ENCODE measurements around the gene GYG1.

GRCh38 chr3:149023951-149024350 lies 32.6 kb downstream of the GYG1 start:
- TF ChIP-seq, protein P1, sequence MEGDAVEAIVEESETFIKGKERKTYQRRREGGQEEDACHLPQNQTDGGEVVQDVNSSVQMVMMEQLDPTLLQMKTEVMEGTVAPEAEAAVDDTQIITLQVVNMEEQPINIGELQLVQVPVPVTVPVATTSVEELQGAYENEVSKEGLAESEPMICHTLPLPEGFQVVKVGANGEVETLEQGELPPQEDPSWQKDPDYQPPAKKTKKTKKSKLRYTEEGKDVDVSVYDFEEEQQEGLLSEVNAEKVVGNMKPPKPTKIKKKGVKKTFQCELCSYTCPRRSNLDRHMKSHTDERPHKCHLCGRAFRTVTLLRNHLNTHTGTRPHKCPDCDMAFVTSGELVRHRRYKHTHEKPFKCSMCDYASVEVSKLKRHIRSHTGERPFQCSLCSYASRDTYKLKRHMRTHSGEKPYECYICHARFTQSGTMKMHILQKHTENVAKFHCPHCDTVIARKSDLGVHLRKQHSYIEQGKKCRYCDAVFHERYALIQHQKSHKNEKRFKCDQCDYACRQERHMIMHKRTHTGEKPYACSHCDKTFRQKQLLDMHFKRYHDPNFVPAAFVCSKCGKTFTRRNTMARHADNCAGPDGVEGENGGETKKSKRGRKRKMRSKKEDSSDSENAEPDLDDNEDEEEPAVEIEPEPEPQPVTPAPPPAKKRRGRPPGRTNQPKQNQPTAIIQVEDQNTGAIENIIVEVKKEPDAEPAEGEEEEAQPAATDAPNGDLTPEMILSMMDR (IDR thresholded peaks at IDR 0.05) = no peak
- TF ChIP-seq POLR2A (IDR thresholded peaks at IDR 0.05) = no peak
